Osteoblast (primary cell): ENCODE measurements around the gene ELK3. TPM values are rescaled to one million over a fixed set of nuclear protein-coding genes. Genes with fewer than 3 reads are reported as not detected.
A peak's percentile ranks its signal among the peaks of the same experiment; 100 is the strongest.

Experiments
- DNase-seq: peaks from one replicate; pipeline ENCODE4 v3.0.0; 2011; ENCODE audit warnings: low spot score, mixed read lengths; ENCODE audit not compliant: insufficient read length; ENCODE audit errors: missing footprints
- H2AFZ ChIP-seq: 2 replicates; pipeline ENCODE4 v1.6.0; 2011; ENCODE audit warnings: mild to moderate bottlenecking, low read length
- H3K27ac ChIP-seq: 2 replicates; pipeline ENCODE4 v1.5.1; 2011; ENCODE audit warnings: mild to moderate bottlenecking, low read depth, low read length, moderate library complexity
- H3K27me3 ChIP-seq: 2 replicates; pipeline ENCODE4 v1.6.0; 2012; ENCODE audit warnings: mild to moderate bottlenecking, control low read depth, inconsistent platforms, low read length, moderate library complexity; ENCODE audit not compliant: insufficient read depth
- H3K36me3 ChIP-seq: 2 replicates; pipeline ENCODE4 v1.5.1; 2011; ENCODE audit warnings: mild to moderate bottlenecking, low read length, control low read depth, moderate library complexity; ENCODE audit not compliant: insufficient read depth
- H3K4me1 ChIP-seq: 2 replicates; pipeline ENCODE4 v1.5.1; 2011; ENCODE audit warnings: mild to moderate bottlenecking, low read length, control low read depth, moderate library complexity; ENCODE audit not compliant: insufficient read depth
- H3K4me2 ChIP-seq: 2 replicates; pipeline ENCODE4 v1.6.0; 2011; ENCODE audit warnings: mild to moderate bottlenecking, low read length; ENCODE audit not compliant: insufficient read depth
- H3K4me3 ChIP-seq: fragments of 200-600 bp; sonication (generic); 3 replicates; pipeline ENCODE4 v1.5.1; 2012; ENCODE audit warnings: mild to moderate bottlenecking, low read length, inconsistent platforms; ENCODE audit not compliant: insufficient read depth
- H3K79me2 ChIP-seq: 2 replicates; pipeline ENCODE4 v1.6.0; 2012; ENCODE audit warnings: mild to moderate bottlenecking, low read length, control low read depth, inconsistent platforms; ENCODE audit not compliant: insufficient read depth
- H3K9me3 ChIP-seq: 2 replicates; pipeline ENCODE4 v1.5.1; 2011; ENCODE audit warnings: low read depth, low read length, control low read depth
- H4K20me1 ChIP-seq: 2 replicates; pipeline ENCODE4 v1.6.0; 2012; ENCODE audit warnings: mild to moderate bottlenecking, low read length, control low read depth; ENCODE audit not compliant: insufficient read depth
- total RNA-seq: library from RNA; depleted of rRNA; stranded (reverse); fragments of >200 nt; gene quantifications from 2 replicates; pipeline ENCODE4 v1.2.3, GENCODE V29; 2012
- TF ChIP-seq, protein P1 (sequence below): IDR thresholded peaks from 2 replicates; pipeline ENCODE4 v1.5.1; 2011; ENCODE audit warnings: mild to moderate bottlenecking, low read depth, low read length, moderate library complexity; ENCODE audit errors: extremely low read depth

ELK3 gene
- total RNA-seq, 1 donor: 27.5 TPM

DNA sequence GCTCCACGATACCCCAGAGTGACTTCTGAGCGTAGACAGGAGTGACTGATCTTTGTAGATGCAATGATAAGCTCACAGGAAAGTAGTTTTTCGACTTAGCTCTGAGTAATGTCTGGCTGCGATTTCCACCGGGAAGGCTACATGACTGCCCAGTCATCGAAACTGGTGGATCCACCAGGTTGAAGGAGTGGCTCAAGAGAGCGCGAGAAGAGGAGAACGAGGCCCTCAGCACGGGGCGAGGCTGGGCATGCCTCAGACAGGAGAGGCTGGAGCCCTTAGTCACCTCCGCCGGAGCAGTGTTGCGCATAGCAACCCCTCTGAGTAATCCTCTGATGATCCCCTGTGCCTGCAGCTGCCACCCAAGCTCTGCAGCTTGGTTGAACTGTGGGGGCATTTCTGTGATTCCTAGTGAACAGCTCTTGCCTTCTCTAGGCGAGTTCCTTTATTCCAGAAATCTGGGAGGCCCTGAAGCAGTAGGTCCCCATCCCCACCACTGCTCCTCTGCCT, 25.6 kb downstream of the ELK3 start:
- TF ChIP-seq, protein P1, sequence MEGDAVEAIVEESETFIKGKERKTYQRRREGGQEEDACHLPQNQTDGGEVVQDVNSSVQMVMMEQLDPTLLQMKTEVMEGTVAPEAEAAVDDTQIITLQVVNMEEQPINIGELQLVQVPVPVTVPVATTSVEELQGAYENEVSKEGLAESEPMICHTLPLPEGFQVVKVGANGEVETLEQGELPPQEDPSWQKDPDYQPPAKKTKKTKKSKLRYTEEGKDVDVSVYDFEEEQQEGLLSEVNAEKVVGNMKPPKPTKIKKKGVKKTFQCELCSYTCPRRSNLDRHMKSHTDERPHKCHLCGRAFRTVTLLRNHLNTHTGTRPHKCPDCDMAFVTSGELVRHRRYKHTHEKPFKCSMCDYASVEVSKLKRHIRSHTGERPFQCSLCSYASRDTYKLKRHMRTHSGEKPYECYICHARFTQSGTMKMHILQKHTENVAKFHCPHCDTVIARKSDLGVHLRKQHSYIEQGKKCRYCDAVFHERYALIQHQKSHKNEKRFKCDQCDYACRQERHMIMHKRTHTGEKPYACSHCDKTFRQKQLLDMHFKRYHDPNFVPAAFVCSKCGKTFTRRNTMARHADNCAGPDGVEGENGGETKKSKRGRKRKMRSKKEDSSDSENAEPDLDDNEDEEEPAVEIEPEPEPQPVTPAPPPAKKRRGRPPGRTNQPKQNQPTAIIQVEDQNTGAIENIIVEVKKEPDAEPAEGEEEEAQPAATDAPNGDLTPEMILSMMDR: no peak
- peak overlapping the region; percentile 20 for H3K4me3 ChIP-seq

DNA sequence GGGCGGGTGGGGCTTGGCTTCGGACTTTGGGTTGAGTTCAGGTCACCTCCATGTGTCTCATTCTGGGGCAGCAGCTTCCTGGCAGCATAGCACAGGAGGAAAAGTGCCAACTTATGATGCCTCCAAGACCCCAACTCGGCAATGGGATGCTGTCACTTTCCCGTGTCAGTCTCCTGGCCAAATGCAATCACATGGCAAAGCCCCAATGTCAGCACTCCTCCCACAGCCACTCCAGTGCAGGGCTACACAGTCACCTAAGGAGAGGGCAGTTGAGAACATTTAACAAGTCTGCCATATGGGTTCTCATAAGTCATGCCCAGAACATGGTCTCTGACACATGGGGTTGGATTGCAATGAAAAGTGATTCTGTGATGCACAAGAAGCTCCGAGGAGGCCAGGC, 26.7 kb downstream of the ELK3 start:
- H2AFZ ChIP-seq: no peak overlapping the region
- no peaks in the 10 kb centered on the region for H3K27me3 ChIP-seq
- H3K9me3 ChIP-seq: no peaks in the 10 kb centered on the region
- peaks cover 27% of the 10 kb centered on the region for H3K36me3 ChIP-seq
- no peak overlapping the region for H3K4me2 ChIP-seq
- peaks cover 25% of the 10 kb centered on the region for H3K4me1 ChIP-seq
- H3K27ac ChIP-seq: peak overlapping the region; percentile 99
- H4K20me1 ChIP-seq: peaks cover 3% of the 10 kb centered on the region
- H3K79me2 ChIP-seq: peaks cover 85% of the 10 kb centered on the region
- peak; percentile 90 for DNase-seq
- TF ChIP-seq, protein P1: no peak
- H3K4me3 ChIP-seq: no peak overlapping the region

More for the DNA sequence above, 25.6 kb downstream of the ELK3 start:
- DNase-seq: peak; percentile 98
- H3K4me1 ChIP-seq: peaks cover 28% of the 10 kb centered on the region
- H3K4me2 ChIP-seq: peak overlapping the region; percentile 76
- peaks cover 3% of the 10 kb centered on the region for H4K20me1 ChIP-seq
- peak overlapping the region; percentile 24 for H2AFZ ChIP-seq
- peaks cover 22% of the 10 kb centered on the region for H3K36me3 ChIP-seq
- no peaks in the 10 kb centered on the region for H3K9me3 ChIP-seq
- no peaks in the 10 kb centered on the region for H3K27me3 ChIP-seq
- H3K27ac ChIP-seq: peak overlapping the region; percentile 99
- H3K79me2 ChIP-seq: peaks cover 86% of the 10 kb centered on the region

DNA sequence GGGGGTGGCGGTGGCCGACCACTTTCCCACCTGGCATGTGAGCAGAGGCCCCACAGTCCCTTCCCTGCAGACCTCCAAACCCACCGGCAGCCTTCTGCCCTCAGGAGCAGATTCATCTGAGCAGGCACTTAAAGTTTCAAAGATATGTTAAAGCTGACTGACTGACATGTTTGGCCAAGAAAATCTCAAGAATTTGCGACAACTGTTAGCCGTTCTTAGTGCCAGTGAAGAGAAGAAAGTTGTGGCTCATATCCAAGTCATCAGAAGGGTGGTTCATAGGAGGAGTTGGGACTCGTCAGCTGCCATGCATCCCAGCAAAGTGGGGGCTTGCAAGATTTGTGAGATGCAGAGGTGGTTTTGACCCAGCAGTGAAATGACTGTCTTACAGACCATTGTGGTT, 27.2 kb downstream of the ELK3 start:
- peaks cover 26% of the 10 kb centered on the region for H3K36me3 ChIP-seq
- H3K9me3 ChIP-seq: no peaks in the 10 kb centered on the region
- no peak for DNase-seq
- H3K27me3 ChIP-seq: no peaks in the 10 kb centered on the region
- peaks cover 25% of the 10 kb centered on the region for H3K4me1 ChIP-seq
- peaks cover 2% of the 10 kb centered on the region for H4K20me1 ChIP-seq
- no peak overlapping the region for H3K4me2 ChIP-seq
- peaks cover 85% of the 10 kb centered on the region for H3K79me2 ChIP-seq
- TF ChIP-seq, protein P1: no peak
- H3K27ac ChIP-seq: peak overlapping the region; percentile 99
- H3K4me3 ChIP-seq: no peak overlapping the region
- H2AFZ ChIP-seq: no peak overlapping the region

DNA sequence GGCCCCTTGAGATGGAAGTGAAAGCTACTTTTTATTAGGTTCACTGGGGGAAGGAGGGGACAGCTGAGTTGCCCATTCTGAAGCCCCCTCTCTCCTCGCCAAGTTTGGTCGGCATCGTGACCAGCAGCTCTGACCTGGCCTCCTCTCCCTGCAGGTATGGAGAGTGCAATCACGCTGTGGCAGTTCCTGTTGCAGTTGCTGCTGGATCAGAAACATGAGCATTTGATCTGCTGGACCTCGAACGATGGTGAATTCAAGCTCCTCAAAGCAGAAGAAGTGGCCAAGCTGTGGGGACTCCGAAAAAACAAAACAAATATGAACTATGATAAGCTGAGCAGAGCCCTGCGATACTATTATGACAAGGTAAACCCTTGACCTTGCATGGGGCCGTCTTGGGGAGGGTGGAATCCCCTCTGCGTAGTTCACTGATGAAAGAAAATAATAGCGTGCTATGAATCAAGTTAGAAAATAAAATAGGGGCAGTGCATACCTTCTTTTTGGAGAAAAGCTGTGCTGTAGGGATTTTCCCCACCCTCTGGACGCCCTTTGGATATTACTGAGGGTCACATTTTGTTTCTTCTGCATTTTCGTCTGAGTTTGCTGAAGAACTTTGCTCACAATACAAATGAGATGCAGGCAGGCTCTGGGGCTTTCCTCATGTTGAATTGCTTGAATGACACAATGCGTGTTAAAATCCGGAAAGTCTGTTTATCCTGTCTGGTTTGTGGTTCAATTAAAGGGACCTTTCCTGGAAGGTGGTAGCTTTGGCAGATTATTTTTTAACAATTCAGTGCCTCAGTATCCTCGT, 29.4 kb downstream of the ELK3 start:
- TF ChIP-seq, protein P1: no peak
- Histone ChIP-seq H3K4me3 (no peak overlapping the region), H3K4me1 (peaks cover 25% of the 10 kb centered on the region), H2AFZ (no peak overlapping the region), H3K36me3 (peaks cover 26% of the 10 kb centered on the region), H3K27ac (no peak overlapping the region), H3K79me2 (peaks cover 84% of the 10 kb centered on the region), H3K4me2 (no peak overlapping the region), H3K27me3 (no peaks in the 10 kb centered on the region), H4K20me1 (no peaks in the 10 kb centered on the region), H3K9me3 (no peaks in the 10 kb centered on the region)
- no peak for DNase-seq
